ENCODE data around the gene TSPYL4.

GRCh38 chr6:116206231-116206903 lies 47.5 kb downstream of the TSPYL4 start:
- TF ChIP-seq CTCF (conservative IDR thresholded peaks at IDR 0.05 in 1 of 2, IDR thresholded peaks at IDR 0.05 in 1 of 2; ENCODE audit: extremely low read depth in 1 of 2, insufficient read depth in 1 of 2, low read depth in 1 of 2, low read length in 2 of 2): no peak
- no peak for TF ChIP-seq EZH2 (IDR thresholded peaks at IDR 0.05; ENCODE audit: borderline replicate concordance, low read length)
